Measurements from ENCODE around the gene ALDOB.

DNA sequence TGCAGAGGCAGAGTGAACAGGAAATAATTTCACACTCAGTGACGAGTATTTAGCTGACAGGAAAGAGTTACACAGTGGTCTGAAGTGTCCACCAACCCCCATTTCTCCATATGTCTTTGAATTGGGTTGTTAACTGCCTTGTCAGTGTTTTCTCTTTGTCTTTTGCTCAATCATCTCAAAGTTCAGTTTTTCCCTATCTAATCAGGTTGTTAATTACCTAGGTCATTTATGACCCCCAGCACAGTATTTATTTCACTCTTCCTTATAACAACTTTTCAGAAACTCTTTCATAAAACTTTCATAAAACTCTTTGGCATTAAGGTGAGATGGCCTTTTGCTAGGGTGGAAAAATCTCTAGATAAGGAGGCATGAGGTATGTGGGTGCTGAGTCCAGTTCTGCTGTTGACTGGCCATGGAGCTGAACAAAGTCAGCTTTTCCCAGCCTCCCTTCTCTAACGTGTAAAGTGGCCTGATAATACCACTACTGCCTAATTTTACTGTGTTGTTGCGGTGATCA lies 5.2 kb upstream of the ALDOB start:
- TF ChIP-seq, protein P1, sequence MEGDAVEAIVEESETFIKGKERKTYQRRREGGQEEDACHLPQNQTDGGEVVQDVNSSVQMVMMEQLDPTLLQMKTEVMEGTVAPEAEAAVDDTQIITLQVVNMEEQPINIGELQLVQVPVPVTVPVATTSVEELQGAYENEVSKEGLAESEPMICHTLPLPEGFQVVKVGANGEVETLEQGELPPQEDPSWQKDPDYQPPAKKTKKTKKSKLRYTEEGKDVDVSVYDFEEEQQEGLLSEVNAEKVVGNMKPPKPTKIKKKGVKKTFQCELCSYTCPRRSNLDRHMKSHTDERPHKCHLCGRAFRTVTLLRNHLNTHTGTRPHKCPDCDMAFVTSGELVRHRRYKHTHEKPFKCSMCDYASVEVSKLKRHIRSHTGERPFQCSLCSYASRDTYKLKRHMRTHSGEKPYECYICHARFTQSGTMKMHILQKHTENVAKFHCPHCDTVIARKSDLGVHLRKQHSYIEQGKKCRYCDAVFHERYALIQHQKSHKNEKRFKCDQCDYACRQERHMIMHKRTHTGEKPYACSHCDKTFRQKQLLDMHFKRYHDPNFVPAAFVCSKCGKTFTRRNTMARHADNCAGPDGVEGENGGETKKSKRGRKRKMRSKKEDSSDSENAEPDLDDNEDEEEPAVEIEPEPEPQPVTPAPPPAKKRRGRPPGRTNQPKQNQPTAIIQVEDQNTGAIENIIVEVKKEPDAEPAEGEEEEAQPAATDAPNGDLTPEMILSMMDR (IDR thresholded peaks at IDR 0.05) = no peak
- TF ChIP-seq, protein P2, sequence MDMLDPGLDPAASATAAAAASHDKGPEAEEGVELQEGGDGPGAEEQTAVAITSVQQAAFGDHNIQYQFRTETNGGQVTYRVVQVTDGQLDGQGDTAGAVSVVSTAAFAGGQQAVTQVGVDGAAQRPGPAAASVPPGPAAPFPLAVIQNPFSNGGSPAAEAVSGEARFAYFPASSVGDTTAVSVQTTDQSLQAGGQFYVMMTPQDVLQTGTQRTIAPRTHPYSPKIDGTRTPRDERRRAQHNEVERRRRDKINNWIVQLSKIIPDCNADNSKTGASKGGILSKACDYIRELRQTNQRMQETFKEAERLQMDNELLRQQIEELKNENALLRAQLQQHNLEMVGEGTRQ (IDR thresholded peaks at IDR 0.05) = no peak
- TF ChIP-seq BHLHE40 (IDR thresholded peaks at IDR 0.05; ENCODE audit: low read depth, low read length) (no peak), MAFK (IDR thresholded peaks at IDR 0.05; ENCODE audit: partially characterized antibody) (no peak), SMC3 (IDR thresholded peaks at IDR 0.05) (no peak), REST (IDR thresholded peaks at IDR 0.05) (no peak), RNF2 (IDR thresholded peaks at IDR 0.05; ENCODE audit: borderline replicate concordance, low read depth) (no peak), POLR2A (IDR thresholded peaks at IDR 0.05; ENCODE audit: low read length) (no peak), CHD4 (IDR thresholded peaks at IDR 0.05; ENCODE audit: borderline replicate concordance) (no peak)
- TF ChIP-seq, protein P3, sequence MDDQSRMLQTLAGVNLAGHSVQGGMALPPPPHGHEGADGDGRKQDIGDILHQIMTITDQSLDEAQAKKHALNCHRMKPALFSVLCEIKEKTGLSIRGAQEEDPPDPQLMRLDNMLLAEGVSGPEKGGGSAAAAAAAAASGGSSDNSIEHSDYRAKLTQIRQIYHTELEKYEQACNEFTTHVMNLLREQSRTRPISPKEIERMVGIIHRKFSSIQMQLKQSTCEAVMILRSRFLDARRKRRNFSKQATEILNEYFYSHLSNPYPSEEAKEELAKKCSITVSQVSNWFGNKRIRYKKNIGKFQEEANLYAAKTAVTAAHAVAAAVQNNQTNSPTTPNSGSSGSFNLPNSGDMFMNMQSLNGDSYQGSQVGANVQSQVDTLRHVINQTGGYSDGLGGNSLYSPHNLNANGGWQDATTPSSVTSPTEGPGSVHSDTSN (IDR thresholded peaks at IDR 0.05) = no peak

Measured in A549 (cell line).